Anterior cingulate cortex (tissue), 58 donors: ENCODE measurements around the gene PTPA.
"Not testable (repeated sequence)": the region's sequence is repeated elsewhere in the genome, so short reads cannot be mapped to it uniquely, and the experiment has no call there.

Experiments
- DNase-seq, 58 donors: peaks; one replicate each; lab custom pipeline; 2025; lab: John Stamatoyannopoulos, UW

The PTPA gene

DNA sequence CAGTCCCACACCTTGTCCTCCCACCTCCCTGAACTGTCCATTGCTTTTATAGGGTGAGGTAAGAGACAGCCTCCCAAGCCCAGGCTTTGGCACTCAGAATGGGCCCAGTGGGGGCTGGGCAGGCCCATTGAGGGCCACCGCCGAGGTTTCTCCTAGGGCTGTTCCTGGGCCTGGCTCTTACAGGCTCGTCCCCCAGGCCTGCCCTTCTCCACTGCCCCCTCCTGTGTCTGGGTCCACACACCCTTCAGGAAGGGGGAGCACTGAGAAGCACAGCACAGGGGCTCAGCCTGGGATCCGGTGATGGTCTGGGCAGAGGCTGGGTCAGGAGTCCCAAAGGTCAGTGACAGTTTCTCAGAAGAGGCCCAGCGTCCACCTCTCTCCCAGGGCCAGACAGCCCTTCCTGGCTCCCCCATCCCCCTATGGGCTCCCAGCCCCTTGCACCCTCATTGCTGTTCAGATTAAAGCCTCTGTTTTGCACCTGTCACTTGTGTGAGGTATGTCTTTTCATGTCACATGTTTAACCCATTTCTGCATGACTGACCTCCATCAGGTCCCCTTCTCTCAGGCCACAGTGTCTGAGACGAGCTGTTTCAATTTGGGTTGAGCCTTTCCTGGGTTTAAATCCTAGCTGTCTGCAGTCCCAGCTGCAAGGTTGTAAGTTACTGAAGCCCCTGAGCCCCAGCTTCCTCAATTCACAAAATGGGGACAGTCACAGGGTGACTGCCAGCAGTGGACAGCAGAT is 37.4 kb downstream of the PTPA start:
- no peak for DNase-seq

DNA sequence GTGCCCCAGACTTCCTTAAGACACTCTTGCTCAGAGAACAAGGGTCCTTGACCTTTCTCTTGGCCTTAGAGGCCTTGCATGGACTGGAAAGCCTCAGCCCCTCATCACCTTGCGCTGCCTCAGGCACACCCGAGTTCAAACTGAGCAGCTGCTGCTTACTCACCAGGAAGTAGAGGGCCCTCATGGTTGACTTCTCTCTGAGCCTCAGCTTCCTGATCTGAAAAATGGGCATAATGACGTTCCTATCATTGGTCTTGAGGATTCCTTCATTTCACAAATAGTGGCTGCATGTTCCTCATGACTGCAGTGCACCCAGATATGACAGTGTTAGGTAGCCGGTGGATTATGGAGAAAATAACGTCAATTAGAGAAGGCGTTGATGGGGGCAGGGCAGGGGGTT is 38.2 kb downstream of the PTPA start:
- no peak for DNase-seq

DNA sequence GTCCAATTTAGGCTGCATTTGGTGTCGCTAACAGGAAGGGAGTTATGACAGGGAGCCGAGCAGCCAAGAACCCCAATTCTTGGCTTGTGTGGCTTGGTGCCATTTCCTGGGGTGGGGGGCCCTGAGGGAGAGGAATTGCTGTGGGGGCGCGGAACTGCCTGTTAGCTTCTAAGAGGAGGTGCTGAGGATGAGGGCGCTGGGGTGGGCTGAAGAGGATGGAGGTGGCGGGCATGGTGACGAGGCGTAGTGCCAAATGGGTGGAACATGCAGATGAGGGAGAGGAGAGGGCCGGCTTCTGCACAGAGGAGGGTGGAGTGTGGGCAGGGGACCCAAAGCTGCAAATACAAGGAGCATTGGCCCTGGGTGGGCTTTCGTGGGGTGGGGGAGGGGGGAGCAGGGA is 38.9 kb downstream of the PTPA start:
- no peak for DNase-seq

DNA sequence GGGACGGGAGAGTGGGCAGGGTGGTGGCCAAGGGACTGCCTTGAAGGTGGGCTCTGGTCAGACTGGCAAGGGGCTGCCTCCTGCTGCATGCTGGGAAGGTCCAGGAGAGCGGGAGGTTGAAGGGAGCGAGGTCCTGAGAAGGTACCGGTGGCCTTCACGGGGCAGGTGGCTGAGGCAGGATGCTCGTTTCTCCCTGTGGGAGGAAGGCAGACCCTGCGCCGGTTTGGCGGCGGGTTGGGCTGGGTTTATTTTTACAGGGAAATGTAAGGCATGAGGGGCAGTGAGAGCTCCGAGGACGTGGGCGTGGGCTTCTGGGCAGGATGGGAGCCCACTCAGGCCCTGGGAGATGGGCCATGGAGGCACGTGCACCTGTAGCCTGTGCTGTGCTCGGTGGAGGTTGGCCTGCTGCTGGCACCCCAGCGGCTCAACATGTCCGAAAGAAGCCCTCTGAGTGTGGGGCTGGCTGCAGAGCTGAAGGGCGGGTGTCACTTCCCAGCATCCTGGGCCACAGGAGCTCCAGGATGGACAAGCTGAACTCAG is 39.5 kb downstream of the PTPA start:
- no peak for DNase-seq

DNA sequence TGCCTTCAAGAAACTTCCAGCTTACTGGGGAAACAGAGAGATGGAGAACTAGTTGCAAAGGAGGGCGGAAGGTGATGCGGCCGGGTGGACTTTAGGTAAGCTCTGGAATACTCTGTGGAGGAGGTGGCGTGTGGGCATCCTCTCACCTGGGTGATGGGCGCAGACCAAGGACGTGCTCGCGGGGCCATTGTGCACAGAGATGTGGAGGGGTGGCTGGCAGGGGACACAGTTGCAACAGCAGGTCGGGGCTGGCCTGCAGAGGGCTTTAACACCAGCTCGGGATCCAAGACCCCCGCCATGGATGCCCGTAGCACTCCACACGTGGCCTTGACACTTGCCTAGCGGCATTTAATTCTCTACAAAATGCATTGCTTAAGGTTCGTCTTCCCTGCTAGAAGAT is 40.3 kb downstream of the PTPA start:
- no peak for DNase-seq

DNA sequence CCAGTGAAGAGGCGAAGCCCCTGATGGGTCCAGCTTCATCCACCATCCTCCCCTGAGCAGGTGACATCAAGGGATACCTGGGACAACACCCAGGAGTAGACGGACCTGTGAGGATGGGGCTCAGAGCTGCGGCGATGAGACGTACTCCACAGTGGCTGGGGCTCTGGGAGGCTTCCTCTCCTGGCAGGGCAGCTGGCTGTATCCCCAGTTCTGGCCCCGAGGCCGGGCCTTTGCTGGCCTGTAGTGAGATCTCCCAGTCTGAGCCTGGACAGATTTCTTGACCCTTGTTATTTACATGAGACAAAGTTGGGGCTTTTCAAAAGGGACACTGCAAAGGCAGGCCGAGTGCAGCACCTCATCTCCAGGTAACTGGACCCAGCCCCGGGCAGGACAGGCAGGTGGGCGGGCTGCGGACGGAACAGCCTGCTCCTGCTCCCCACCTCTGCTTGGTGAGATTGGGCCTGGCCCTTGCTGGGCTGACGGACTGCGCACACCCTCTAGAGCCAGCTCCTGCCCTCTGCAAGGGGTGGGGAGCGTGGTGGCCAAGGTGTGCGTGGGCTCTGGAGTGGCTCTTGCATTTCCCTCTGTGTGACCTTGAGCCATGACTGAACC is 43.8 kb downstream of the PTPA start:
- no peak for DNase-seq

DNA sequence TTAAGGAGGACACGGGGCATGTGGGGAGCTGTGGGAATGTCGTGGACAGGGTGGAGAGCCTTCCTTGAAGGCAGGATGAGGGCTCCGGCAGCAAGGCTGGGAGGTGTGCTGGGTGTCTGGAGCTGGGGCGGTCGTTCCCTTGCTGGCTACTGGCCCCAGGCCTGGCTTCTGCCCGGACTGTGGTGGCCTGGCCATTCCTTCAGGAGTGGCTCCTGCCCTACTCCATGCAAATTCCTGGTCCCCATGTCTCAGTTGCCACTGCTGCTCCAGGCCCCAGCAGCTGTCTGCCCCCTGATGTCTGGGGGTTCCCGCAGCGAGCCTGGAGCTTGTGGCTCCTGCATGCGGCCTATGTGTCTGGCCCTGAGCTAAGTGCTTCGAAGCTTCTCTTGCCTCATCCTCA is 44.9 kb downstream of the PTPA start:
- DNase-seq, result no peak

DNA sequence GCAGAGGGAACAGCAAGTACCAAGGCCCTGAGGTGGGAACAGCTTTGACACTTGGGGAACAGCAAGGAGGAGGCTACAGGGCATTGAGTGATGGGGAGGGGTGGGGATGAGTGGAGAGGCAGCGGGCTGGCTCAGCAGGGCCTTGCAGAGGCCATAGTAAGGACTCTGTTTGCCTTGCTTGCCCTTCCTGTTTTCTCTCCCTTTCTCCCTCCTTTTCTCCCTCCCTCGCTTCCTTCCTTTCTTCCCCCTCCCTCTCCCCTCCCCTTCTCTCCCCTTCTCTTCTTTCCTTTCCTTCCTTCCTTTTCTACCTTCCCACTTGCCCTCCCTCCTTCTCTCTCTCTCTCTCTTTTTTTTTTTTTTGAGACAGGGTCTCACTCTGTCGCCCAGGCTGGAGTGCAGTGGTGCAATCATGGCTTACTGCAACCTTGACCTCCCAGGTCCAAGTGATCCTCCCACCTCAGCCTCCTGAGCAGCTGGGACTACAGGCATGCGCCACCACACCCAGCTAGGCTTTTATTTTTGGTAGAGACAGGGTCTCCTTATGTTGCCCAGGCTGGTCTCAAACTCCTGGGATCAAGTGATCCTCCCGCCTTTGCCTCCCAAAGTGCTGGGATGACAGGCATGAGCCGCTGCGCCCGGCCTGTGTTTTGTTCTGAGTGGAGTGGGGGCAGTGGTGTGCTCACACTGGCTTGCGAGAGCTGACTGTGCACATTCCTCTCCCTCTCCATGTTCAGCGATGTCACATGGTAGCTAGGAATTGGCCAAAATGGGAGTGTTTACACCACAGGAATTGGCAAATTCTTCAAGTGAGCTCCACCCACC is 49.7 kb downstream of the PTPA start:
- no peak for DNase-seq

DNA sequence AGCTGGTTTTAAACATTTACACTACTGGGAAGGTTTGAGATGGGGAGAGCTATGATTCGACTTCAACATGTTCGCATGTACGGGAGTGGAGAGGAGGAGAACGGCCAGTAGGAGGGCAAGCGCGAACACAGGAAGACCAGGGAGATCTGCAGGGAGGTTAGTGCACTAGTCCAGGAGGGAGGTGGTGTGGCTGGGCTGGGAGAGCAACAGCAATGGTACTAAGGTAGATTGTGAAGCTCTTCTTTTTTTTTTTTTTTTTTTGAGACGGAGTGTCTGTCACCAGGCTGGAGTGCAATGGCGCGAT is 50.3 kb downstream of the PTPA start:
- DNase-seq, result no peak

DNA sequence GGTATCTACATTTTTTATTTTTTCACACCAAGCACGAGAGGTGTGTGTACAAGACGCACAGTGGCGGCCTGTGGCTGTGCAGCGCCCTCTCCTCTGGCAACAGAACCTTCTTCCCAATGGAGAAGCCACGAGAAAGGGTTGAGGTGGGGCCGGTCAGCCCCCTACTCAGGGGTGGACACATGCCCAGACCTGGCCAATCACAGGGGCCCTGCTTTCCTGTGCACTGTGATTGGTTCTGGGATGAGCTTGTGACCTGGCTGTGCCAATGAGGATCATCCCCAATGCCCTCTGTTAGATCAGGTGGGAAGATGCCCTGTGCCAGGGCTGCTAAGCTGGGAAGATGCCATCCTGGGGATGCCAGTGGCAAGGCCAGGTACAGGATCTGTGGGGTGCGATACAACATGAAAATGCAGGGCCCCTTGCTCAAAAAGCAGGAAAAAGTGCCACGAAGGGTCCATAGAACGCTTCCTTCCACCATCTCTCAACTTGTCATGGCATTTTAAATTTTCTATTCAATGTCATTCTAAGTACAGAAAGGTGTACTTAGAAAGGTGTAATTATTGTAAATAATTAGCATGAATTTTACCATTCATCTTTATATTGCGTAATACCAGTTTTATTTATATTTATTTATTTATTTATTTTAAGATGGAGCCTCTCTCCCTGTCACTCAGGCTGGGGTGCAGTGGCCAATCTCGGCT is 51.4 kb downstream of the PTPA start:
- DNase-seq, result no peak

DNA sequence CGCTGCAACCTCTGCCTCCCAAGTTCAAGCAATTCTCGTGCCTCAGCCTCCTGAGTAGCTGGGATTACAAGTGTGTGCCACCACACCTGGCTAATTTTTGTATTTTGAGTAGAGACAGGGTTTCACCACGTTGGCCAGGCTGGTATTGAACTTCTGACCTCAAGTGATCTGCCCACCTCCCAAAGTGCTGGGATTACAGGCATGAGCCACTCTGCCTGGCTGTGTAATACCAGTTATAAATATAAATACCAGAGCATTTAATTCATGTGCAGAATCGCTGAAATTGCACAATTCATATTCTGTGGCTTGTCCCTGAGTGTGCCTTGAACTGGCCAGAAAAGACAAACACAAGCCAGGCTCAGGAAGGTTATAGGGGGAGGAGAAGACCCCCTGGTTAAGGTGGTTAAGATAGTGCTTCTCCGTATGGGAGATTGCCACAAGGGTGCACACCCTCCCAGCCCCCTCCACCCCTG is 52.0 kb downstream of the PTPA start:
- not testable (repeated sequence) for DNase-seq

DNA sequence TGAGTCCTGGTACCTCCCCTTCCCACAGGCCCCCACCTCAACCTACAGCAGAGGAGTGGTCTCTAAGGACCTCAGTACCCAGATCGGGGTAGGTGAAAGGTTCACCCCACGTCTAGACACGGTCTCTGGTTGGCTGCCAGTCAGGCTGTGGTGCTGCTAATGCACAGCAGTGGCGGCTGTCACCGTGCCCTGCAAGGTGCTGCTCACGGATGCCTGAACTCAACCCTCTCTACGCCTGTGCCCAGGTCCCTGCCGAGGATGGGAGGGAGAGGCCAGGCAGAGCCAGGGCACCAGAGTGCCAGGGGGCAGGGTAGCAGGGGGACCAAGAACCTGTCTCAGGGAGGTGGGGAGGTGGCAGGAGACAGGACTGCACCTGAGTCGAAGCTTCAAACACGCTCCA is 52.5 kb downstream of the PTPA start:
- DNase-seq, result no peak

DNA sequence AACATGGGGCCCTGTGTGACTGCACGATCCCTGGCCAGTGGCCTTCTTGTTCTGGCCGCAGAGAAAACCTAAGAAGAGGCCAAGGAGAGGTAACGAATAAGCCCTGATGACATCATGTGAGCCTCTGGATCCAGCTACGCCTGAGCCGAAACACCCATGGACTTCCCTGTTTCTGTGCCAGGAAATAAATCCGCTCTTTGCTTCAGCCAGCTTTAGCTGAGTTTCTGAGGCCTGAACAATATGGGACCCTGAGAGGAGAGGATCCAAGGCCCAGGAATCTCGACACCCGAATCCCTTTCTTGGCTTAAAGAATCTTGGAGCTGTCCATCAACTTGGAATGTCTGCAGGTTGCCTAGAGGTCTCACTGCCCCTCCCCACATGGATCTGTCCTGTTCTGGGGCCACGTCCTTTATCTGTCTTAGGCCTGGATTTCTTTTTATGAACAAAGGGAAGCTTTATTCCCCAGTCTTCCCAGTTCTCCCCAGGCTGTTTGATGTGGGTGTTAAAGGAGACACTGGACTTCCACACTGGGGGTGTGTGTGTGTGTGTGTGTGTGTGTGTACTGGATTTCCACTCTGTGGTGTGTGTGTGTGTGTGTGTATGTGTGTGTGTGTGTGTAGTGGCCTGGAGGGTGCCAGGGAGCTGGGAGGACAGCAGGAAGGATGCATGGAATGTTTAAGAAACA is 53.2 kb downstream of the PTPA start:
- peak in 1 of 58 donors; percentile 9 for DNase-seq

DNA sequence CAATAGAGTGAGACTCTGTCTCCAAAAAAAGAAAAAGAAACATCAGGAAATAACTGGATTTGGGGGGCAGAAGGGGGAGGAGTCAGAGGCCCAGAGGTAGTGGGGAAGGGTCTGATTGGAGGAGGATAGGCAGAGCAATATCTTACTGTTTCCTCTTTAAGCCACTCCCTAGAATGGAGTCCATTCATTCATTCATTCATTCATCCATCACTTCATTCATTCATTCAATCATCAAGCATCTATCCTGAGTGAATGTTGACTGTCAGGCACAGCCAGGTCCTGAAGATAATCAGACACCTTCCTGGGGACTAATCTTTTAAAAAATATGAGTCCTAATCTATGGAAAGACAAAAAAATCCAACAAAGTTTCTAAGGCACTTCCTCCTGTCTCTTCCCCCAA is 54.0 kb downstream of the PTPA start:
- no peak for DNase-seq

DNA sequence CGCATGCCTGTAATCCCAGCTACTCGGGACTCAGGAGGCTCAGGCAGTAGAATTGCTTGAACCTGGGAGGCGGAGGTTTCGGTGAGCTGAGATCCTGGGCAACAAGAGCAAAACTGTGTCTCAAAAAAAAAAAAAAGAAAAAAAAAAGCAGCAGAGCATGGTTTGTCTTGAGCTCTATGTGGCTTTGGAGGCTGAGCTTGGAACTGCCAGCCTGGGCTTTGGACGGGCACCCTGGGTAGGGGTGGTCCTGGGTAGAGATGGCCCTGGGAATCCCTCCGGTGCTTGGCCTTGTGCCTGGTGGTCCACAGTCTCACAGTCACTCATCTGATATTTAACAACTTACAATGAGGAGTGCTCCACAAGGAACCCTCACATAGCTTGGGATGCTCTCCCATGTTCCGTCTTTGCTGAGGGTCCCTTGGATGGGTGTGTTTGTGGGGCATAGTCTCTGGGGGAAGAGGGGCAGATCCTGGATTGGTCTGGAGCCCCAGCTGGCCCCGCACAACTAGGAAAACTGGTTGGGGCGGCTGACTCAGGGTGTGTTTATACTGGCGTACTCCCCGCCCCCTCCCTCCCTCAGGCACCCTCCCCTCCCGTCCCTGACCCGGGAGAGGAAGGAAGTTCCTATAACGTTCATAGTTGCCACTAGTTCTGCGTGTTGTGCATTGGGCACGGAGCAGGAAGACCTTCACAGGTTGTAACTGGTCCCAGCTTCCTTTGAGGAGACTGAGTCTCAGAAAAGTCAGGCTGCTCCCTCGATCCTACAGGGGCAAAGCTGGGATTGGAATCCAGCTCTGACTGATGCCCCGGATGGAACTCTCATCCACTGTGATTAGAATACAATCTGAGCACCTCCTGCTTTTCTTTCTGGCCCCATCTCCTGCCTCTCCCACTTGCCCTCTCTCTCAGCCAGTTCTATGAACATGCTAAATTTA is 55.7 kb downstream of the PTPA start:
- peak in 2 of 58 donors; percentile 16 to 29 for DNase-seq

DNA sequence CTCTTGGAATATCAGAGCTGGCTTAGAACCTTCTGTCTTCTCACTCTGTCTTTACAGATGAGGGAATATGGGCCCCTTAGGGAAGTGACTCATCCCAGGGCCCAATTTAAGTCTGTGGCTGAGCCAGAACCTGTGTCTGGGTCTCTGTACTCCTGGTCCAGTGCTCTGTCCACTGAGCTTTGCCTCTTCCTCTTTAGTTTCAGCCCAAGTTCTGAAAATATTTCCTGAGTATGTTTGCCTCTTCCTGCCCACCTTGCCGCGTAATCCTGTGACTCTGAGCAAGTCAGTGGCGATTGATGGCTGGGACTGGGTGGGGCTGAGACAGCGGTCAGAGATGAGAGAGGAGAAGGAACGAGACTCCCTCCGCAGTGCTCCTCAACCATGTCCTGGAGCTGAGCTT is 59.0 kb downstream of the PTPA start:
- DNase-seq, result no peak

DNA sequence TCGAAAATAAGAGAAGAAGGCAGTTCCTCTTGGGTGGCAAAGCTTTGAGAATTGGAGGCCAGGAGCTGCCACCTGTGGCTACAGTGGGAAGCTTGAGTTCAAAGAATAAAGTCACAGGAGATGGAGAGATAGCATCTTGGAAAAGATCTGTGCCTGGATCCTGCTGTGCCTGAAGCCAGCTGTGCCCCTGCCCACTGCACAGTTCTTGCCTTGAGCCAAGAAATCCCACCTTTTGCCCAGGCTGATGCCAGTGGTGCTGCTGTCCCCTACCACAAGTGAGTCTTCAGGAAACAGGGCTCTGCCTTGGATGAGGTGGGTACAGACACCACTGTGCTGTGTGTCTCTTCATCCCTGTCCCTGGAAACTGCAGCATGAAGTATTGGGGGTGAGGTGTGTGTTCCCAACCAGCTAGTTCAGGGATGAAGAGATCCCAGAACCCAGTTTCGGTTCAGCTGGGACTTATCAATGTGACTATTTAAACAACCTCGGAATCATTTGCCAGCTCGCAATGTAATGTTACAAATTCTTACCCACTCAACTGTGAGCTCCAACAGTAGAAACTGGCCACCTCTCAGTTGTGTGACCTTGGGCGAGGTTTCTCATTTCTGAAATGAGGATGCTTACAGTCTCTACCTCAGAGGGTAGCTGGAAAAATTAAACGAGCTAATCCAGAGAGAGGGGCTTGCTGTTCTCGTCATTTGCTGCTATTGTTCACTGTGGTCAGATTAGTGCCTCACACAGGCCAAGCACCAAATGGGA is 61.0 kb downstream of the PTPA start:
- no peak for DNase-seq

DNA sequence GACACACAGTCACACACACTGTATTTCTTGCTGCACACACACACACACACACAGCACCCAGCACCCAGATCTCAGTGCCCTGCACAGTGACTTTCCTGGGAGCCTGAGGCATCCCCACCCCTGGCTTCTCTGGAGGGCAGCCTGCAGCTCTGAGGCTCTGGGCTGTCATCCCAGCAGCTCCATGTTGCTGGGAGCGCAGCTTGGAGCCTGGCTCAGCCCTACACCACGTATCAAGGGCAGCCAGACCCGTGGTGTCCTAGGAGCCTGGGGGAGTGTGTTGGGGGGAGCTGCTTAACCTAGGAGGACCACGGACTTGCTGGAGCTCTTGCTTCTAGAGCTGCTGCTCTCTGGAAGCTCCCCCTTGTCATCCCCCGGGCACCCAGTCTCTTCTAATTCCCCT is 61.6 kb downstream of the PTPA start:
- DNase-seq, result peak in 39 of 58 donors; percentile 13 to 70 (median 44)
